Right atrium auricular region (tissue), 2 donors: ENCODE measurements around the gene ABL1. TPM values are rescaled to one million over a fixed set of nuclear protein-coding genes. Genes with fewer than 3 reads are reported as not detected.
A peak's percentile ranks its signal among the peaks of the same experiment; 100 is the strongest.

ENCODE experiments used
- DNase-seq: peaks from one replicate; pipeline ENCODE4 v3.0.0-alpha.2; 2019; ENCODE audit warnings: low spot score
- H3K27ac ChIP-seq, 2 donors: fragments of 200-600 bp; sonication (generic); 1 replicate in 1 of 2; 2 replicates in 1 of 2; pipeline ENCODE4 v1.5.1; 2016 to 2019
- H3K27me3 ChIP-seq, 2 donors: fragments of 200-600 bp; sonication (generic); one replicate each; pipeline versions ENCODE4 v1.5.1 to v1.6.0; 2017 to 2019
- H3K36me3 ChIP-seq: fragments of 200-600 bp; sonication (generic); one replicate; pipeline ENCODE4 v1.5.1; 2016
- H3K4me1 ChIP-seq, 2 donors: fragments of 200-600 bp; sonication (generic); one replicate each; pipeline versions ENCODE4 v1.5.1 to v1.6.0; 2017 to 2019
- H3K4me3 ChIP-seq, 2 donors: fragments of 200-600 bp; sonication (generic); 1 replicate in 1 of 2; 2 replicates in 1 of 2; pipeline ENCODE4 v1.5.1; 2017 to 2019; ENCODE audit warnings: mild to moderate bottlenecking in 1 of 2, moderate library complexity in 1 of 2
- H3K9me3 ChIP-seq, 2 donors: fragments of 200-600 bp; sonication (generic); one replicate each; pipeline ENCODE4 v1.5.1; 2019
- total RNA-seq, 2 donors: library from RNA; depleted of rRNA; stranded (reverse); fragments of >200 nt; gene quantifications; one replicate each; pipeline ENCODE4 v1.1.0, GENCODE V29; 2016
- TF ChIP-seq, protein P1 (sequence below), 2 donors: fragments of 200-600 bp; sonication (generic); IDR thresholded peaks; one replicate each; pipeline ENCODE4 v1.5.1; 2019; ENCODE audit warnings: antibody characterized with exemption in 2 of 2

The ABL1 gene
- total RNA-seq, 2 donors from 2014 or later, result 26.3 to 38.9 TPM

DNA sequence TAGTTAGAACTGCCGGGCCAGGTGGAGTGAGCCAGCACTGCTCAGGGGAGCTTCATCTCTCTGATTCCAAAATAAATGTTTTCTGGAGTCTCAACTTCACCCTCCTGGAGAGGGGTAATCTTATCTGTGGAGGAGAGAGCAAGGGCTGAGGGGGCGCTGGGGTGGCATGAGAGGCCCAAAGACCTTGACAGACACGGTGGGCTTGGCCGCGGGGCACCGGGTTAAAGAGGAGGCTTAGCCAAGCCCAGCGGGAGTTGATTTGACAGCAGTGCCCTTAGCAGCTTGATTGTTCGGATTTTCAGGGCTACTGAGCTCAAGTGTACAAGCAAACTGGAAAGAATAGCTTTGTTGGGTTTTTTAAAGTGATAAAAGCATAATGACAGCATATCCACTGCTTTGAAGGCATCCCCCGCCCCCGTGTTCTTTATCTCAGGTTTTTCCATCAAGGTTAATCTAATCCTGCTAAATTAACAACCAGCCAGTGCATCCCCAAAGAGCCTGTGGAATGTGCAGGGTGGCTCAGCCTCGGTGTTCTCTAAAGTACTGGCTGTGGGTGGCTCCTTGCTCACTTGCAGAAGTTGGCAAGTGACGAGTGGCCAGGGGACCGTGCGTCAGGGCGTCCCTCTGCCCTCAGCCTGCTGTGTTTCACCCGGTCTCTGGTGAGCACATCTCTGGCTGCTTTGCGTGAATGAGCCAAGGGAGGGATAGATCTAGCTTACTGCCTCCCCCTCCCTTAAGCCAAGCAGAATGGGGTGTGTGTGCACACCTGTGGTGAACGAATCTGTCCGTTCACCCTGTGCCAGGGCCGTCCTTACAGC, 56.0 kb downstream of the ABL1 start:
- no peaks in the 10 kb centered on the region for H3K27me3 ChIP-seq
- peaks cover 0 to 25% of the 10 kb centered on the region in 2 donors for H3K4me1 ChIP-seq
- no peaks in the 10 kb centered on the region for H3K9me3 ChIP-seq
- no peak overlapping the region for H3K4me3 ChIP-seq
- peaks cover 56% of the 10 kb centered on the region for H3K36me3 ChIP-seq
- no peak overlapping the region for H3K27ac ChIP-seq
- no peak for DNase-seq
- TF ChIP-seq, protein P1, sequence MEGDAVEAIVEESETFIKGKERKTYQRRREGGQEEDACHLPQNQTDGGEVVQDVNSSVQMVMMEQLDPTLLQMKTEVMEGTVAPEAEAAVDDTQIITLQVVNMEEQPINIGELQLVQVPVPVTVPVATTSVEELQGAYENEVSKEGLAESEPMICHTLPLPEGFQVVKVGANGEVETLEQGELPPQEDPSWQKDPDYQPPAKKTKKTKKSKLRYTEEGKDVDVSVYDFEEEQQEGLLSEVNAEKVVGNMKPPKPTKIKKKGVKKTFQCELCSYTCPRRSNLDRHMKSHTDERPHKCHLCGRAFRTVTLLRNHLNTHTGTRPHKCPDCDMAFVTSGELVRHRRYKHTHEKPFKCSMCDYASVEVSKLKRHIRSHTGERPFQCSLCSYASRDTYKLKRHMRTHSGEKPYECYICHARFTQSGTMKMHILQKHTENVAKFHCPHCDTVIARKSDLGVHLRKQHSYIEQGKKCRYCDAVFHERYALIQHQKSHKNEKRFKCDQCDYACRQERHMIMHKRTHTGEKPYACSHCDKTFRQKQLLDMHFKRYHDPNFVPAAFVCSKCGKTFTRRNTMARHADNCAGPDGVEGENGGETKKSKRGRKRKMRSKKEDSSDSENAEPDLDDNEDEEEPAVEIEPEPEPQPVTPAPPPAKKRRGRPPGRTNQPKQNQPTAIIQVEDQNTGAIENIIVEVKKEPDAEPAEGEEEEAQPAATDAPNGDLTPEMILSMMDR (IDR thresholded peaks at IDR 0.05), result no peak

DNA sequence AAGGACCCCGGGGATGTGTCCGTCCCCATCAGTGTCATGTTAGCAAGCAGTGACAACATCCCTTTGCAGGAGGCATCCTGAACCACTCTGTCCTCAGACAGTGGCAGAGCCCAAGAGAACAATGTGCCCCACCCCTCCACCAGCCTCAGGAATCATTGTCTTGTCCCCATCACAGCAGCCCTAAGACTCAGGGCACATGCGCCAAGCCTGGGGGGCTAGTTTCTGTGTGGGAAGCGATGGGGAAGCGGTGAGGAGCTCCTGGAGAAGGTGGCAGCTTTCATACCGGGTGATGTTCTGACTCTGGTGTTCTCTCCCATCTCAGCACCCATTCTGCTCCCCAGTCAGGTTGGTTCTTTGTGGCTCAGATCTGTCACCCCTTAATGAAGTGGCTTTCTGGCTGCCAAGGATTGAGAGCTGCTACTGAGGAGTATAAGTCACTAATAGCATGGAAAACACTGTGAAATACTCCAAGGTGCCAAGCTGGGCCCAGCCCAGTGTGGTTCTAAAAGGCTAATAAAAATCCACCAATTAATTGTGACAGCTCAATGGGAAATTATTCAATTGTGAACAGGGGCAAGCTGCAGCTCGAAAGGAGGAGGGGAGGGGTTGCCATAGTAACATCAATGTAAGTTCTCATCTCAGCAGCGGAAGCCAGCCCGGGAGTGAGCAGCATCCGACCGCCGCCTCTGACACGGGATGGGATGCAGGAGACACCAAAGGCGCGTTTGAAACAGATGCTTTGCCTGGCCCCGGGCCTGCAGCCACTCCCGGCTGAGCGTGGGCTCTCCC, 56.8 kb downstream of the ABL1 start:
- Histone ChIP-seq H3K4me1 (peaks cover 0 to 22% of the 10 kb centered on the region in 2 donors), H3K27me3 (no peaks in the 10 kb centered on the region), H3K27ac (no peak overlapping the region), H3K9me3 (no peaks in the 10 kb centered on the region), H3K36me3 (peaks cover 48% of the 10 kb centered on the region), H3K4me3 (no peak overlapping the region)
- DNase-seq, result no peak
- TF ChIP-seq, protein P1 (IDR thresholded peaks at IDR 0.05), result no peak

DNA sequence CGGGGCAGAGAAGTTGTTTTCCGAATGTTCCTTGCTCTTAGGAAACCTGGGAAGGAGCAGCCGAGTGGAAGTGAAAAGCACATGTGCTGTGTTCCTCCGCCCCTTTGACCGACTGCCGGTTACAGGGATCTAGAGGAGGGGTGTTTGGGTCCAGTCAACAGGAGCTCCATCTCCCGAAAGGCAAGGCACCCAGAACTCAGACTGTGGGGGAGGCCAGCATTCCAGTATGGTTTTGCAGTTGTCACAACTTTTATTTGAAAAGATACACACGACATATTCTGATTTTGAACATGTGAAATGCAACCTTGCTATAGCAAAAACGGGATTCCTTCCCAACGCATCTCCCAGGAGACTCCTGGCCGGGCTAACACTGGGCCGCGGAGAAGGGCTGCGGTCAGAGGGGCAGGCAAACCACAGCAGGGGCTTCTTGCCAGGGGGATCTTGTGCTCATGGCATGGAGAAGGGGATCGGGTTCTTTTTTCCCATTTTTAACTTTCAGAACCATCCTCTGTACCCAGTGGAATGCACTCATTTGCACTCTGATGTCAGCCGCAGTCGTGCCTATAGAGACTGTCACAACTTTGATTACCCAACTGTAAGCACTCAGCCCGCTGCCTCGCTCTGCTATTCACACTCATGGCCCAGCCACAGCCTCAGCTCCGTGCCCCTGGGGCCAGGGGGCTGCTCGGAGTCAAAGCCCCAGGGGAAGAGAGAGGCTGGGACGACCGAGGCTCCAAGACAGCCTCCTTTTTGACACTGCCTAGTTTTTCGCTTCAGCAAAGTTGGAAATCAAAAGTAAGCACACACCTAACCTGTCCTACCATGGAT, 57.6 kb downstream of the ABL1 start:
- TF ChIP-seq, protein P1 (IDR thresholded peaks at IDR 0.05), result no peak
- Histone ChIP-seq H3K36me3 (peaks cover 40% of the 10 kb centered on the region), H3K4me1 (peaks cover 0 to 22% of the 10 kb centered on the region in 2 donors), H3K9me3 (no peaks in the 10 kb centered on the region), H3K27me3 (no peaks in the 10 kb centered on the region), H3K27ac (no peak overlapping the region), H3K4me3 (no peak overlapping the region)
- no peak for DNase-seq

DNA sequence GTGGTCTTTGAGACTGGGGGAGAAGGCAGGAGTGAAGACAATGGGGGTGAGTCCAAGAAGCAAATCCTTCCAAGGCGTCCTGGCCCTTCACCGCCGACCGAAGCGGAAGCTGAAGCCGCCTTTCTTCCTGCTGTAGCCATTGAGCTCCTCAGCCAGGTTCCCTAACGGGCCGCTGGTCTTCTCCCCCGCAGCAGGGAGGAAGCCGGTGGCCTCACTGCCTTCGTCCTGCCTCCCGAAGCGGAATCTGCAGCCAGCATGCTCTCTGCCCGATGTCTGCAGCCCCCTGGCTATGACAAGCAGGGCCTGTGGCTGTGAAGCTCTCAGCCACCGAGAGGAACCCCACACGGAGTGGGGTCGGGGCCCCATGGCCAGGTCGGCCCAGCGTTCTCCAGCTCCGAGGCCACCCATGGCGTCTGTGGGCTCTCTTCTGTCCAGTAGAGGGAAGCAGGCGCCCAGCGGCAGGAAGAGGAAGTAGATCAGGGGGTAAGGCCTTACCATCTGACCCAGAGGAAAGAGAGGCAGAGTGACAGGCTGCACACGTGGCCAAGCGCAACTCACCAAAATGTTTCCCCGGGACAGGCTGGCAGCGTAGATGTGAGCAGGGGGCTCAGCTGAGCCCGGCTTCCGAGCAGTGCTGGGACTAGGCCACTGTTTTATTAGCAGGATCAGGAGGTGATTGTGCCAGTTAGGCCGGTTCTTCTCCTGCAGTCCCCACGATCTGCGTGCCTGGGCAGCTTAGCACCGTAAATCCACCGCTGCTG, 58.5 kb downstream of the ABL1 start:
- peak overlapping the region in 1 of 2 donors; percentile 7 for H3K27ac ChIP-seq
- peaks cover 0 to 22% of the 10 kb centered on the region in 2 donors for H3K4me1 ChIP-seq
- H3K9me3 ChIP-seq, result no peaks in the 10 kb centered on the region
- no peak for DNase-seq
- peaks cover 32% of the 10 kb centered on the region for H3K36me3 ChIP-seq
- H3K27me3 ChIP-seq, result no peaks in the 10 kb centered on the region
- TF ChIP-seq, protein P1 (IDR thresholded peaks at IDR 0.05), result peak in 1 of 2 donors; percentile 55
- H3K4me3 ChIP-seq, result no peak overlapping the region

DNA sequence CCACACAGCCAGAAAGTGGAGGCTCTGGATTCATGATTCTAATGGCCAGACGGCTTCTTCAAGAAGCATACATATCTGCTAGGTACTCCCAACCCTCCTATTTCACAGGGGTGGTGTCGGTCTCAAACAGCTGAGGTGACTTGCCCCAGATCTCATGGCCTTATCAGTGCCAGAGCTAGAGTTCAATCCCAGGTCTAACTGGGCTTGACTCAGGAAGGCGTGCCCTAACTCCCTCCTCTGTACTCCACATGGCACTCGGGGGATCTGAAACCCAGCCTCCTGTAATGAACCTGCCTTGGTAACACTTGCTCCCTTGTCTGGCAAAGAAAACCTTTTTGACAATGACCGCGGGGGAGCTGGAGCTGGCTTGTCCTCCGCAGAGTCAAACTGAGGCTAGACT, 59.5 kb downstream of the ABL1 start:
- Histone ChIP-seq H3K9me3 (no peaks in the 10 kb centered on the region), H3K27ac (no peak overlapping the region), H3K4me1 (peaks cover 0 to 22% of the 10 kb centered on the region in 2 donors), H3K4me3 (no peak overlapping the region), H3K36me3 (peaks cover 24% of the 10 kb centered on the region), H3K27me3 (no peaks in the 10 kb centered on the region)
- TF ChIP-seq, protein P1 (IDR thresholded peaks at IDR 0.05), result no peak
- no peak for DNase-seq
